HG02852 (cell line): ENCODE data around the gene EIF3J.

ENCODE experiments used
- ATAC-seq: cut with Tn5 transposase; IDR thresholded peaks from one replicate; pipeline ENCODE4 v1.9.1; 2021; ENCODE audit warnings: mild to moderate bottlenecking, moderate library complexity; ENCODE audit not compliant: unreplicated experiment

Gene EIF3J

DNA sequence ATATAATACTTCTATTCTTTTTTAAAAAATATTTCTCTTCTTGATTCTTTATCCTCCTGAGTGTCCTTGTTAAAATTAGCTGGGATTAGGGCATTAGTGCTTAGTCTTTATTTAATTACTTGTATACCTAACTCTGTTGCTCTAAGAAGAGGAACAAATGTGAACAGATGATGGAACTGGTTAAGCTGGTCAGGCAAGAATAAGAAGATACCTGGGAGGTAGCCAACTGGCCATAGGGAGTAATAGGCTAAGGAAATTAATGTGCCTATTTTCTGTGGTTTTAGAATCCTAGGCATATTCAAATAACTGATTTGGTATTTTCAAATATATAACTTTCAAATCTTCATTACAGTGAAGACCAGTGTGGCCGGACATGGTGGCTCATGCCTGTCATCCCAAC lies 54.4 kb downstream of the EIF3J start:
- no peak for ATAC-seq

GRCh38 chr15:44593042-44593736 lies 56.2 kb downstream of the EIF3J start:
- ATAC-seq = no peak

DNA sequence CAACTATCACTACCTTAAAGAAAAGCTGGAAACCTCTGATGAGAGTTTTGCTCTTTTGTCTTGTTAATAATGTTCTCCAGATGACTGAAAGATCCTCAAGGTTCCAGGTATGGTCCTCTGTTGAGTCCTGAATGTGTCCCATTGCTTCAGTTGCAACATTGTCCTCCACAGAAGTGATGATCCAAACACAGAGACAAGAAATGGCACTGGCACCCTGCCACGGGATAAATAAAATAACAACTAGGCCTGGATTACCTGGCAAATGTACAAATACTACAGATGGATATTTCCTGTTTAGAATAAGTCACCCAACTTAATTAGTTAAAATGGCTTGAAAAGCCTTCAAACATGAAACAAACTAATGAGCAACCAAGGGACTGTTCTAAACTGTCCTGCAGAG lies 58.3 kb downstream of the EIF3J start:
- ATAC-seq = no peak

- ATAC-seq = no peak
These were observed 58.9 kb downstream of the EIF3J start for GRCh38 chr15:44595656-44596510.

DNA sequence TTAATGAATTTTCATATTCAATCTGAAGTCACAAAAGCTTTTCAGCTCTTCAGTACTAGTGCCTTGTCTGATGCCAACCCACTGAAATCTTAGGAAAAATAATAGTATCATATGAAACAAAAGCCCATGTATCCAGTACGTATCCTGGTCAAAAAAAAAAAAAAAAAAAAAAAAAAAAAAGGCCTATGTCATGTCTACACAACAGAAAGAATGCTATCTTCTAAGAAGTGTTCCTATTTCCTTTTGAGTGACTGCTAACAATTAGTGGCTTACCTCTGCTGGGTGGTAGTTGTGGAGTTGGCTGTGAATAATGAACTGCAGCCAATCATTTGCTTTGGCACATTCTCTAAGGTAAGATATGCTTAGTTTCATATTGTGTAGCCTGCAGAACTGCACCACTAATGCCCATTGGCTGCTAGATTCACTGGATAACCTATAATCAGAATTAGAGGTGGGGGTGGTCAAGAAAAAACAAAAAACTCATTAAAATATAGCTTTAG lies 59.6 kb downstream of the EIF3J start:
- no peak for ATAC-seq

DNA sequence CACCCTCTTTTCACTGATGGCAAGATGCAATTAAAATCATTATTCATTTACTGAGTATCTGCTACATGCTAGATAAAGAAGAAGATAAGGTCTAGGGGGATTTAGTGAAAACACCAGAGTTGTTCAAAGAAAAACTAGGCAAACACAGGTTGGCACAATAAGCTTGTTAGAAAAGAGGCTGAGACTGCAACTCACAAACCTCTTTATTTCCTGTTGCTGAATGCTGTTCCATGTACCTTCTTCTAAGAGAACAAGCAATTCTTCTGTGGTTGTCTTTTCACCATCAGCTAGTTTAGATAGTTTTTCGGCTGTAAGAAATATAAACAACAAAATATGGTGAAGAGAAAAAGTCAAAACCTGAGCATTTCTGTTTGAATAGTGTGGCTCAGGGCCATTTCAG lies 61.1 kb downstream of the EIF3J start:
- no peak for ATAC-seq

GRCh38 chr15:44598892-44599291 lies 61.9 kb downstream of the EIF3J start:
- ATAC-seq = no peak

GRCh38 chr15:44603126-44603525 lies 66.2 kb downstream of the EIF3J start:
- no peak for ATAC-seq

GRCh38 chr15:44606740-44607139 lies 69.8 kb downstream of the EIF3J start:
- ATAC-seq = no peak
